ENCODE results near the gene COL7A1.
A peak's percentile ranks its signal among the peaks of the same experiment; 100 is the strongest.

The COL7A1 gene

DNA sequence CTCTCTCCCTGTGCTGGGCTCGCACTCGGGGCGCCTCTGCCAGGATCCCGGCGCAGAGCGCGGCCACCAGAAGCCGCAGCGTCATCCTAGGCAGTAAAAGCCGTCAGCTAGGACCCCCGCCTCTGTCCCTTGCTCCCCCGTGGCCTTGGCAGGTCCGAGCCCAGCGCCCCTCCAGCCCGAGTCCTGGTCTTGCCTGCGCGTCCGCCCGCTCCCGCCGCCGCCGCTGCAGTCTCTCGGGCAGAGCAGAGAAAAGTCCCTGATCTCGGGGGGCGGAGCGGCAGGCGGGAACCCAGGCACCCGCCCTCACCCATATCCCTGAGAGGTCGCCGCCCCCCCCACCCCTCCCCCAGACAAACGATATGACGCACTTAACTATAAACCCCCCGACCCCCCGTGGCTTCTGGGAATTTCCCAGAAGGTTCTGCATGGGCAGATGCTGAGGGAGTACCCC, at the start of gene COL7A1:
Gene COL7A1 (minus strand): TSS at position 255 of the 451 bp plus-strand sequence. CDS start 170 bp downstream, at position 85.
- DNase-seq = no peak

DNA sequence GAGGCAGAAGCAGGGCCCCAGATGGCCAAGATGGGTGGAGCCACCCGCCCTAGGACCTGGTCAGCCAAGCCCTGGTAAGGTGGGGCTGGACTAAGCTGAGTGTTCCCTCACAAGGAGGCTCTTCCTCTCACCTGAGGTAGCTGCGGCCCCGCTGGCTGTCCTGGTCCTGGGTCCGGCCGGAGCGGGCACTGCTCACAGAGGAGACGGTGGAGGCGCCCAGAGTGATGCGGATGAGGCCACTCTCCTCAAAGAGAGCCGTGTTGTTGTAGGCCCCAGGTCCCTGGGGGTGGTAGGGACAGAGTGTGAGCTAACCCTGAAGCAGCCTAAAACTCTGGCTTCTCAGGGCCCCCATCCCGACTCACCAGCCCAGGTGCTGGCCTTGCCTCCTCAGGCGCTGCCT, 47.5 kb upstream of the COL7A1 start:
- DNase-seq = no peak

DNA sequence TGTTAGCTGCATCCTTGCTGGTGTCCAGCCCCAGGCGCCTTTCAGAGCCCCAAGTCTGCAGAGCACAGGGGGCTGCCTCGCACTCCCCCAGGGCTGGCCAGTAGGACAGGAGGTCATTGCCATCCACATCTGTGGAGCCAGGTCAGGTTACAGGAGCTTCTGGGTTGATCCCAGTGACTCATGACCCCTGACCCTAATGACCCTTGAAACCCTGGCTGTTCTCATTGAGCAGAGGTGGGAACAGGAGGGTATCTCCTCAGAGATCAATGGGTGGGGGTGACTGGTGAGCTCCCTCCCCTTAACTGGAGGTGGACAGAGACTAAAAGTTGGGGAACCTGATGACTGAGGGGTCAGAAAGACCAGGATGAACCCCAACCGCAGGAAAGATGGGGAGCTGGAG, 46.3 kb upstream of the COL7A1 start:
- DNase-seq = no peak

DNA sequence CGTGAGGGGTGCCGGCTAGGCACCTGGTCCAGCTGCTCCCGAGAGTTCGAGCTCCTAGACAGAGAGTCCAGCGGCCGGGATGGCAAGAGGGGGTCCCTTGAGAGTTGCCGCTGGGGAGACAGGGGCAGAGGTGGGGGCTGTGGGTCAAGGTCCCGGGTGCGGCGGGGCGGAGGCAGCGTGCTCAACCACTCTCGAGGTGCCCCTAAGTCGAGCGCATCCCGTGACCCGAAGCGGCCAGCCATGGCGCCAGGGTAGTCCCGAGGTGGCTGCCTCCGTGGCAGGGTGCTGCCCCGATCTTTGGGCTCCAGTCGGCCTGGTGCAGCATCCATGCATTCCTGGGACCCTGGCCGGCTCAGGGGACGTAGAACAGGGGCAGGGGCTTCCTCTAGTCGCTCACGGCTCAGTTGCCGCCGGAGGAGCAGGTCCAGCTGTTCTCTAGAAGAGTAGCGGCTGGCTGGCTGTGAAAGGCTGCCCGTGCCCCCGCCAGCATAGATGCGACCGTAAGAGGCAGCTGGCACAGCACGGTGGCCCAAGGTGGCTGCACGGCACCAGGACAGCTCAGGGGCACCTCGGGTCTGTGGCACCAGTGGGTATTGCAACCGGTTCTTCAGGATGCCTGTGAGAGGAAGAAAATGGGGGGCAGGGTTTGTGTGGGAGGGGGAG, 44.9 kb upstream of the COL7A1 start:
- no peak for DNase-seq

DNA sequence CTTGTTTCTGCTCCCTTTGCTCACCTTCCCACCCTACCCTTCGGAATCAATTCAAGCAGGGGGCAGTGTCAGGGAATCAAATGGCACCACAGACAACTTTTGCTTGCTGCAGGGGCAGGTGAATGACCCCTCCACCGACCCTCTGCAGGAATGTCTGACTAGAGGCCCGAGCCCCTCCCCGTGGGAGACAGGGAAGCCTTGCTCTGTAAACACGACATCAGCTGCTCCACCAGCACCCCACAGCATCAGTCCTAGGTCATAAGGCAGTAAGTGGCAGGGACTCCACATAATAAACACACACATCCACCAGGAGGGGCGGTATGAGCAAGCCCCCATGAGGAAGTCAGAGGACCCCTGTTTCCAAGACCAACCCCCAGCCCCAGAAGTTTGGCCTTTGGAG, 42.2 kb upstream of the COL7A1 start:
- no peak for DNase-seq

GRCh38 chr3:48636149-48636655, 41.1 kb upstream of the COL7A1 start:
- DNase-seq = no peak

- peak; percentile 89 for DNase-seq
Measured at GRCh38 chr3:48635222-48636021, 40.3 kb upstream of the COL7A1 start, which contains the start of gene SLC26A6. Gene SLC26A6 (minus strand): TSS chr3:48635461. CDS start chr3:48635393, 68 bp downstream.

- no peak for DNase-seq
Measured at GRCh38 chr3:48634661-48635221, 39.6 kb upstream of the COL7A1 start.

DNA sequence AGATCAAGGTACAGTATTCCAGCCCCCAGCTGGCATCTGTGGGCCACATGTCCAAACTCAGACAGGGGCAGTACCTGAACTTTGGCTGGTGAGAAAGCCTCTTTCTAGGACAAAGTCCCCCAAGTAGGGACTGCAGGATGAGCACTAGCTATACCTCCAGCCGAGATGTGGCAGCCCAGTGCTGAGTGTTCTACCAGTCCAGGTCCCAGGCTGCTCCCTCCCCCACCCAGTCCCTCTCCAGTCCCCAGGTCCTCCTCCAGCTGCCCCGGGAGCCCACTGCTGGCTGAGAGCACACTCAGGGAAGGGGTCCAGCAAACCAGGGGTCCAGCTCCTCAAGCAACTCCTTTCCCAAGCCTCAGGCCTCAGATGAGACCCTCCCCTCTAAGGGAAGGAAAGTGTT, 38.6 kb upstream of the COL7A1 start:
- DNase-seq = no peak

GRCh38 chr3:48633256-48633655, 38.1 kb upstream of the COL7A1 start:
- no peak for DNase-seq

- DNase-seq = no peak
Measured at GRCh38 chr3:48631516-48632448, 36.7 kb upstream of the COL7A1 start.

DNA sequence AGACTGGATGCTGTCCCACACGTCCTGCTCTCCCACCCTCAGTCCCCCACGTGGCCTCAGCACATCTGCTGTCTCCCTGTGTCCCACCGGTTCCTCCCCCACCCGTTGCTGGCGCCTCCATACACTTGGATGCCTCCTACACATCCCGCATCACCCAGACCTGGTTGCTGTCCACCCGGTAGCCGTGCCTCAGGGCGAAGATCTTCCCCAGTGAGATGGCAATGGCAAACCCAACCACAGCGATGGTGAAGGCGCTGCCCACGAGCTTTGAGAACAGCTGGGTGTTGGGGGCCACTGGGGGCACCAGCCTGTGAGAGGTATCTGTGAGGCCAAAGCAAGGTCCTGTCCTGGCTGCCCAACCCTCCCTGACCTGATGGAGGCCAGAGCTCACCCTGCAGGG, 35.7 kb upstream of the COL7A1 start:
- DNase-seq = no peak

DNA sequence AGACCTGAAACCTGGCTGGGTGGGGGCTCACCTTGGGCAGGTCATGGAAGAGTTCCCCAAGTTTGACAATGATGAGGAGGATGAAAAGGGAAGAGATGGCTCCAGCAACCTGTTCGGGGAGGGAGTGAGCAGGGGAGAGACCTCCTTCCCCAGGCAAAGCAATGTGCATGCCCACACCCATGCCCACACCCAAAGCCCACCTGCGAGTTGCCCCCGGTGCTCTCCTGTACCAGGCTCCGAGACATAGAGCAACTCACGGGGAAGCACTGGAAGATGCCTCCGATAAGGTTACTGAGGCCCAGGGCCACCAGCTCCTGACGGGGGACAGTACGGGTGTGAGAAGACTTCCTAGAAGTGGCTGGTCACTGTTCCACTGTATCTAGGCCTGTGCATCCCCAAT, 35.3 kb upstream of the COL7A1 start:
- DNase-seq = no peak

DNA sequence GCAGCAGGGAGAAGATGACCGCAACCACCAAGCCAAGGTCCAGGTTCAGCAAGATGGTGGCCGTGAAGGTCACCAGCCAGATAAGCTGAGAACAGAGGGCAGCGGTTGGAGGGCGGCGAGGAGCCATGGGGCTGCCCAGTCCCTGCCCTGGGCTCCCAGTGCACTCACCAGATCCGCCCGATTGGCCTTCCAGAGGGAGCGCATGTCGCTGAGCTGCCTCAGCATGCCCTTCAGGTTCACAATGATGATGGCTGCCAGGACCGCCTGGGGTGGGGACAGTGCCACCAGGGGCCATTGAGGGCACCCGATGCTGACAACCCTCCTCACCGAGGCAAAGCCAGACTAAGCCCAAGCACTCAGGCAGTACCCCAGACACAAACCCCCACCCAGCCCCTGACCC, 34.8 kb upstream of the COL7A1 start:
- DNase-seq = no peak

GRCh38 chr3:48628277-48629017, 33.3 kb upstream of the COL7A1 start:
- DNase-seq = no peak

DNA sequence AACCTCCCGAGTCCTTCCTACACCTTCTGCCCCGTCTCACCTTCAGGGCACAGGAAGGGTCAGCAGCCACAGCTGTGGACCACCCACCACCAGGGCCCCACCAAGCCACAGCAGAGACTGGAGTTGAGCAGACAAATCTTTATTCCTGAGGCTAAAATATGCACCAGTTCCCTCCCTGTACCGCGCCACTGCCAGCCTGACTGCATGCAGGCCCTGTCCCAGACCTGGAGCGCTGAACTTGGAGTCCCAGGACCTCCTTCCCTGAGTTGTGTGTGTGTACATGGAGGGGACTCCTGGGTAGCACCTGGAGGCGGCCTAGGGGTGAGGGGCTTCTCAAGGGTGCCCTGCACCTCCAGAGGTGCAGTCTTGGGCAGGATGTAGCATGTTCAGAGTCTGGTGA, 30.5 kb upstream of the COL7A1 start:
- no peak for DNase-seq

DNA sequence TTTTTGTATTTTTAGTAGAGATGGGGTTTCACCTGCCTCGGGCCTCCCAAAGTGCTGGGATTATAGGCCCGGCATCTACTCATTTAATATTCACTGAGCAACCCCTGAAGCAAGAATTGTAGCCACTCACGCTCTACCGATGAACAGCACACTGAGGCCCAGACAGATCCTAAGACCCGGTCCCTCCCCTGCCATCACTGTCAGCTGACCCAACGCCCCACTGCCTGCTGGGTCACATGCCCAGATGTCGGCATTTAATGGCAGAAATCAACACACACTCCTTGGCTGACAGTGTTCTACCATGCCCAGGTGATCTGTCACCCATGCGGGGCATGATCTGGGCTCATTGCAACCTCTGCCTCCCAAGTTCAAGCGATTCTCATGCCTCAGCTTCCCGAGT, 29.6 kb upstream of the COL7A1 start:
- DNase-seq = no peak

GRCh38 chr3:48623851-48624547, 28.9 kb upstream of the COL7A1 start:
- no peak for DNase-seq

GRCh38 chr3:48621461-48621869, 26.3 kb upstream of the COL7A1 start, which contains the start of gene TMEM89:
Gene TMEM89 (minus strand): TSS chr3:48621769. CDS start chr3:48621756, 13 bp downstream.
- DNase-seq = no peak

- DNase-seq = no peak
Measured at GRCh38 chr3:48619541-48620524, 24.7 kb upstream of the COL7A1 start.
